AG09319 (cell line): ENCODE measurements around the gene NATD1.

ENCODE experiments used
- DNase-seq: peaks from one replicate; pipeline ENCODE4 v3.0.0-alpha.2; 2010; ENCODE audit warnings: low read depth; ENCODE audit errors: extremely low read depth
- CTCF ChIP-seq: IDR thresholded peaks from 2 replicates; pipeline ENCODE4 v1.5.1; 2011; ENCODE audit warnings: low read depth, mild to moderate bottlenecking, inconsistent platforms, low read length, moderate library complexity

The NATD1 gene

DNA sequence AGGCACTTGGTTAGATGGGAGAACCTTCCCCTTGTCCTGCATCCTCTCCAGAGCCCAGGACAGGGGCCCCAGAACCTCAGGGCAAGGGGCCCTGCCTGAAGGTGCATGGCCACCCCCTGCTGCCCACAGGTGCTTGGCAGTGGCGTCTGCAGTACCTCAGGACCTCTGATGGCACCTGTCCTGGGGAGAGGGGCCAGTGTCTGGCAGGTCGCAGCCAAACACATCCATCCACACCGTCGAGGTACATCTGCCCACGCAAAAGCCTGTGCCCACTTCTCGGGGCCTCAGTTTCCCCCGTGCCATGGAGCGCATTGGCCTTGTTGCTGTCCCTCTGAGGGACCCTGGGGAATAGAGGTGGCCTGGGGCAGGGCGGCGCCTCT, 40.6 kb upstream of the NATD1 start:
- TF ChIP-seq CTCF = no peak
- DNase-seq = no peak

DNA sequence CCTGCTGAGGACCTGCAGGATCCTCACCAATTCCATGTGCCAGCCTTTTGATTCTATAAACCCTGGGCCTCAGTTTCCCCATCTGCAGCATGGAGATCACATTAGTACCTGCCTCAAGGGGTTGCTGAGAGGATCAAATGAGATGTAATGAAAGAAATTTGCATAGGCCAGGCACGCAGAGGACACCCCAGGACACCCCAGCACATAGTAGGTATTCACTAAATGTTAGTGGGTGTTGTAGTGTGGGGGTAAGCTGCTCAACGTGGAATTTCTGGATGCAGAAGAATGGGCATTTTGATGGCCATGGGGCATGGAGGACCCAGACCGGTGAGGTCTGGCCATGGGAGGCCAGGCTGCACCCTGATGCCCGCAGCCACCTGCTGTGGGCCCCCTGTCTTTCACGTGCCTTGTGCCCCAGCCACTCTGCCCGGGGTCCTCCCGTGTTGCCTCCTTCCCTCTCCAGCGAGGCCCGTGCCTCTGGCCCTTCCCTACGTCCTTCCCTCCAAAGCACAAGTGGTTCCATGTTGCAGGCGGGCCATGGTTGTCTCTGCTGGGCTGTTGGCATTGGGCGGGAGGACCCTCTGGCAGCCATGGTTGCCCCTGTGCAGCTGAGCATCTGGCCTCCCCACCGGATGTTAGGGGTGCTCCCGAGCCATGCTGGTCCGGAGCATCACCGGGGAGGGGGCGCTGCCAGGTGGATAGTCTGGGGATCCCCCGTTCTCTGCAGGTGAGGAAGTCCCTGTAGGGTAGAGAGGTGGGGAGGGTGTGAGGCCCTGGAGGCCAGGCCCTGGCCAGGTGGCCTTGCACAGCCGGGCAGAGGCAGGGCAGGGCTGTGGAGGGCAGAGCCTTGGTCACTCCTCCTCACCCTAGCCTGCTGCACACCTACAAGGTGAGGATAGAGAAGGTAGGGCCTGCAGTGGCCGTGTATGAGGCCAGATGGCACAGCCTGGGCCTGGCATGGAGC, 39.9 kb upstream of the NATD1 start:
- no peak for TF ChIP-seq CTCF
- no peak for DNase-seq

- DNase-seq = no peak
- no peak for TF ChIP-seq CTCF
Observed at GRCh38 chr17:21291862-21292261, 38.7 kb upstream of the NATD1 start.

DNA sequence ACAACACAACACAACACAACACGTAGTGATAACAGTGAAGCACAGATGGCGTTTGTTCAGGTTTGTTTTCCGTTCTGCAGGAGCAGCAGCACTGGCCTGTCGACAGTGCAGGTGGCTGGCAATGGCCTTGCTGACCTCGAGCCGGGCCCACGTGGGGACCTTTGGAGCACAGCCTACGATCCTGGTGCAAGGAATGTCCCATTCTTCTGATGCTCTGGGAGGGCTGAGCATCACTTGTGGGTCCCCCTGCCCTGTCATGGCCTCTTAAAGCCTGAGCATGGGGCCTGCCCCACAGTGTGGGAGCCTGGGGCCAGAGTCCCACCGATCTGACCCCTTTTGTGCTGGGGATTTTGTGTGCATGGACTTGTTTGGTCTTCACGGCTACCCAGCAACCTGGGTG, 38.1 kb upstream of the NATD1 start:
- TF ChIP-seq CTCF = no peak
- DNase-seq = no peak

- TF ChIP-seq CTCF = no peak
- DNase-seq = no peak
Observed at GRCh38 chr17:21289902-21290571, 36.8 kb upstream of the NATD1 start.

DNA sequence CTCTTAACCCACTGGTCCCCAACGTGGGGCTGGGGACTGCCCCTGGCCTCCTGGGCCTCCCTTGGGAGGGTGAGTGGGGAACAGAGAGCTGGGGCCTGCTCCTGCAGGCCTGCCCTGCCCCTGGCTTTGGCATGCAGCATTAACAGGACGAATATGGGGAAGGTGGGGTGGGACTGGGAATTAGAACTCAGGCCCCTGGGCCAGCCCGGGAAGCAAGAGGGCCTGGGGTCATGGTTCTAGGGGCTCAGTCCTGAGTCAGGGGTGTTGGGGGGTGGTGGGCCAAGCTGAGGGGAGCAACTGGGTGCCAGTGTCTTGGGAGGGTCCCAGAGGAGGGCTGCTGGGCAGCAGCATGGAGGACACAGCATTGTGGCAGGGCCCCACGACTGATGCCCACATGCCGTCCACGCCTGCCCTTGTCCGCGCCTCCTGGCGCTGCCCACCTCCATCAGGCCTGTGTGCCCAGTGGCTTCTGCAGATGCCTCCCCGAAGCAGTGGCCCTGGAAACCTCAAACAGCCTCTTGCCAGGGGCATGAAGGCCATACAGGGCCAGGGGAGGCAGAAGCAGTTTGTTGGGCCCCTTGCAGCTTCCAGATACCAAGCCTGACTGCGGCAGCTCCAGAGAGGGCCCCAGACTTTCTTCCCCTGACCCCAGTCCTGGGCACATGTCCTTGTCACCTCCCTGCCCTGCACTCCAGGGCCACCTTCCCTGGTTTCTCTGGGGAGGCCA, 36.1 kb upstream of the NATD1 start:
- TF ChIP-seq CTCF = no peak
- no peak for DNase-seq

DNA sequence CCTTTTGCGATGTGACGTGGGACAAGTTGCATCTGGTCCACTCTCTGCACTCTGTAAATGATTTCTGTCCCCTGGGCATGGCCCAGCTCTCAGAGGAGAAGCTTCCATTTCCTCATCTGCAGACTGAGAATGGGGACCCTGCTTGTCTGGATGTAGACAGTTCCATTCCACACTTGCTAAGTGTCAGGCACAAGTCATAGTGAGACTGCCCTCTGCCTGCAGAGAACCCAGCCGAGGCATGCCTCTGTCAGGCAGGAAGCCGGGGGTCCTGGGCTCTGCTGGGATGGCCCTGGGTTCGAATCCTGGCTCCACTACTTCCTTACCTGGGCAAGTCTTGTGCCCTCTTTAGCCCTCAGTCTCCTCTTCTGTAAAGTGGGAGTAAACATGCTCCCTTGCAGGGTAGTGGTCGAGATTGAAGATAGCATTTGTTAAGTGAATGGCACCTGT, 35.4 kb upstream of the NATD1 start:
- TF ChIP-seq CTCF = no peak
- DNase-seq = no peak
